Naive thymus-derived CD4-positive, alpha-beta T cell (primary cell): ENCODE data around the gene STPG1. TPM values are rescaled to one million over a fixed set of nuclear protein-coding genes. Genes with fewer than 3 reads are reported as not detected.

Experiments used
- ATAC-seq: fragments of 150-1000 bp; cut with Tn5 transposase; 2 replicates; pipeline ENCODE4 v1.10.0; 2021; ENCODE audit warnings: mild to moderate bottlenecking, moderate library complexity
- CTCF ChIA-PET: fragments of 350-600 bp; sonication (Branson Sonifier 250); formaldehyde crosslinking; loops from one replicate; lab custom pipeline; 2021; ENCODE audit warnings: antibody characterized with exemption; lab: Charles Lee
- POLR2A ChIA-PET: fragments of 350-600 bp; sonication (Branson Sonifier 250); formaldehyde crosslinking; loops from one replicate; lab custom pipeline; 2021; ENCODE audit warnings: antibody characterized with exemption, inconsistent platforms; lab: Charles Lee
- DNase-seq, 9 donors: peaks; one replicate each; pipeline versions ENCODE4 v3.0.0 to v3.0.0-alpha.2; 2020 to 2022; ENCODE audit warnings: mixed read lengths in 1 of 9
- H3K27ac ChIP-seq: one replicate; pipeline ENCODE4 v1.7.0; 2013; ENCODE audit warnings: mild to moderate bottlenecking, low read depth, low read length, moderate library complexity
- H3K27me3 ChIP-seq, 2 donors: one replicate each; pipeline ENCODE4 v1.7.0; 2013; ENCODE audit warnings: low read length in 2 of 2, mild to moderate bottlenecking in 2 of 2, moderate library complexity in 2 of 2; ENCODE audit not compliant: control insufficient read depth in 2 of 2, insufficient read depth in 2 of 2
- H3K36me3 ChIP-seq, 3 experiments: 1 replicate in 2 of 3; 2 replicates in 1 of 3; pipeline ENCODE4 v1.7.0; 2013; ENCODE audit warnings: low read length in 3 of 3, mild to moderate bottlenecking in 3 of 3, moderate library complexity in 1 of 3; ENCODE audit not compliant: insufficient read depth in 3 of 3, control insufficient read depth in 2 of 3
- H3K4me1 ChIP-seq, 2 donors: one replicate each; pipeline ENCODE4 v1.7.0; 2013; ENCODE audit warnings: low read length in 2 of 2, mild to moderate bottlenecking in 2 of 2, moderate library complexity in 1 of 2; ENCODE audit not compliant: control insufficient read depth in 2 of 2, insufficient read depth in 2 of 2
- H3K4me3 ChIP-seq: 2 replicates; pipeline ENCODE4 v1.7.0; 2013; ENCODE audit warnings: mild to moderate bottlenecking, low read length
- H3K9me3 ChIP-seq, 3 experiments: 1 replicate in 2 of 3; 2 replicates in 1 of 3; pipeline ENCODE4 v1.7.0; 2013; ENCODE audit warnings: low read length in 3 of 3; ENCODE audit not compliant: control insufficient read depth in 2 of 3
- H3K27ac Mint-ChIP-seq, 9 donors: one replicate each; pipeline ENCODE4 v1.8.0; 2020 to 2022; ENCODE audit warnings: mixed read lengths in 9 of 9, mild to moderate bottlenecking in 8 of 9, moderate library complexity in 5 of 9, inconsistent platforms in 2 of 9
- H3K27me3 Mint-ChIP-seq, 5 donors: one replicate each; pipeline ENCODE4 v1.8.0; 2021 to 2022; ENCODE audit warnings: mixed read lengths in 5 of 5, mild to moderate bottlenecking in 1 of 5
- H3K36me3 Mint-ChIP-seq, 5 donors: one replicate each; pipeline ENCODE4 v1.8.0; 2020 to 2022; ENCODE audit warnings: mixed read lengths in 5 of 5, mild to moderate bottlenecking in 3 of 5, inconsistent platforms in 1 of 5
- H3K4me1 Mint-ChIP-seq, 7 donors: one replicate each; pipeline ENCODE4 v1.8.0; 2020 to 2022; ENCODE audit warnings: mixed read lengths in 7 of 7, mild to moderate bottlenecking in 3 of 7, inconsistent platforms in 1 of 7
- H3K4me3 Mint-ChIP-seq, 10 donors: one replicate each; pipeline ENCODE4 v1.8.0; 2020 to 2022; ENCODE audit warnings: mild to moderate bottlenecking in 10 of 10, mixed read lengths in 10 of 10, moderate library complexity in 6 of 10, inconsistent platforms in 2 of 10
- H3K9me3 Mint-ChIP-seq, 11 donors: one replicate each; pipeline ENCODE4 v1.8.0; 2020 to 2022; ENCODE audit warnings: mixed read lengths in 11 of 11, mild to moderate bottlenecking in 4 of 11, inconsistent platforms in 1 of 11, moderate library complexity in 1 of 11
- intact Hi-C, 2 donors: fragments of 100-400 bp; cut with micrococcal nuclease; formaldehyde crosslinking; loops; one replicate each; pipeline ENCODE4 v1.15.1; 2023
- polyA plus RNA-seq, 2 donors: library from polyadenylated mRNA; unstranded; fragments of 300-500 nt; fragmentation: Illumina TruSeq; gene quantifications; one replicate each; pipeline ENCODE4 v1.2.3, GENCODE V29; 2021
- total RNA-seq, 6 experiments: library from RNA in 5 of 6; stranded (reverse) in 5 of 6; gene quantifications; 1 replicate in 5 of 6; 2 replicates in 1 of 6; pipeline ENCODE4 v1.2.3 and lab custom pipeline; 2021 to 2026

Gene STPG1
- total and polyA plus RNA-seq, 7 experiments from 2014 or later = 3.1 to 10.1 (median 5.3) TPM

DNA sequence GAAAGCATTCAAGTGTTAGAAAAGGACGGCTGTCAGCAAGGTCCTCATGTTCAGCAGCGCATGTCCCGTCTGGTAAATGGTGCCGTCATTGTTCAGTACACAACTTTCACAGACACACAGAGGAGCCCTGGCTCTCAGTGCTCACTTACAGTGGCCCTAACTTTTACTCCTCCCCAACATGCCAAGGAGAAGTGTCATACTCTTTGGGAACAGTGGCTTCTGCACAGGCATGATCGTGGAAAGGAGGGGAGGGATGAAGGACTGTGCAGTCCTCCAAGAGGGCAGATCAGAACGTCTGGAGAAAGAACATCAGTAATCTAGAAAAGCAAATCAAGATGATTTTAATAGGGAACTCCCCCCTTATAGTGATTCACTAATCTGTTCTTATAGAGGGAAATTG, 98.2 kb downstream of the STPG1 start:
- Histone ChIP-seq H3K4me3 (no peak overlapping the region), H3K4me1 (peaks cover 9 to 19% of the 10 kb centered on the region in 2 donors), H3K36me3 (no peaks in the 10 kb centered on the region), H3K27me3 (peaks cover 0 to 11% of the 10 kb centered on the region in 2 donors), H3K9me3 (no peaks in the 10 kb centered on the region), H3K27ac (no peak overlapping the region)
- ChIA-PET POLR2A (no interaction called here), CTCF (interaction anchor here (0.8 kb wide), 1 partner anchor 613 kb away, joined by 3 read pairs; no protein-coding TSS in a partner anchor)
- DNase-seq (no peak), ATAC-seq (no peak)
- intact Hi-C loops = no loop called here
- Mint-ChIP-seq H3K27ac (no peak overlapping the region), H3K4me1 (peaks cover 13 to 25% (median 23%) of the 10 kb centered on the region in 7 donors), H3K4me3 (no peak overlapping the region), H3K36me3 (peaks cover 0 to 2% (median 0%) of the 10 kb centered on the region in 5 donors), H3K9me3 (peaks cover 0 to 2% (median 0%) of the 10 kb centered on the region in 11 donors), H3K27me3 (peaks cover 0 to 81% (median 28%) of the 10 kb centered on the region in 5 donors)

DNA sequence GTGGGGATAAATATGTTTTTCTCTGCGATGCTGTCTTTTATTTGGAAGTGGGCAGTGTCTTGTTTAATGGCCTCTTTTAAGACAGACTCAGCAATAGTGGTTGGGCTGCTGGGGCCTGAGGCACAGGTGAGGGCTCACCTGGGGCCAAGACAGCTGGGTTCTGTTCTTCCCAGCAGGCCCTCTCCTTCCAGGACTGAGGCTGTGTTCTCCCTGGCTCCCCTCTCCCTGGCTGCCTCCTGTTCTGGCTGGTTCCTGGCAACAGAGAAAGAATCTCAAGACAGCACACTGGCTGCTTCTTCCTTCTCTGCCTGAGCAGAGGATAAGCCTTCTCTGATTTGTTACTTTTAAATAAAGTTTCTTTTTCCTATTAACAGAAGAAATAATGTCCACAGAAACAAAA, 101.8 kb downstream of the STPG1 start:
- Mint-ChIP-seq H3K36me3 (peaks cover 0 to 5% (median 0%) of the 10 kb centered on the region in 5 donors), H3K27me3 (peaks cover 7 to 63% (median 8%) of the 10 kb centered on the region in 5 donors), H3K9me3 (no peaks in the 10 kb centered on the region), H3K27ac (no peak overlapping the region), H3K4me1 (no peaks in the 10 kb centered on the region), H3K4me3 (no peak overlapping the region)
- Histone ChIP-seq H3K27me3 (no peaks in the 10 kb centered on the region), H3K9me3 (no peaks in the 10 kb centered on the region), H3K36me3 (no peaks in the 10 kb centered on the region), H3K27ac (no peak overlapping the region), H3K4me1 (no peaks in the 10 kb centered on the region), H3K4me3 (no peak overlapping the region)
- ChIA-PET CTCF (no interaction called here), POLR2A (interaction anchor here (0.6 kb wide), 1 partner anchor 272 kb away, joined by 3 read pairs; no protein-coding TSS in a partner anchor)
- DNase-seq = no peak
- no peak for ATAC-seq
- intact Hi-C loops = no loop called here

DNA sequence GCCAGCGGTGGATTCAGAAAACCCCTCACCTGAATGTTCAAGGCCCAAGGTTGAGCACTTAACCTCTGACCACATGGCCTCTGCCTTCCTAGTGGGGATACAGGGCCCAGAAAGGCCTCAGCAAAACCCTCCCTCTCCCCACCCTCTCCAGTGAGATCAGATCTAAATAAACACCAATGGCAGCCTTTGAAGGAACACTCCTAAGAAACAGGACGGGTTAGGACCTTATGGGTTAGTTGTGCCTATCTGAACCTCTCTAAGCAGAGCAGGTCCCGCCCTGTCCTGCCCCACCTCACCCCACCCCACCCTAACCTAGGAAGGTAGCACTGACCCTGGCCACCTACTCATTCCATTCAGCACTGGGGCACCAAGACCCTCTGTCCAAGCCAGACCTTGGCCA, 102.3 kb downstream of the STPG1 start:
- no peaks in the 10 kb centered on the region for H3K4me1 Mint-ChIP-seq
- intact Hi-C loops = no loop called here
- H3K4me1 ChIP-seq = no peaks in the 10 kb centered on the region
- H3K27ac ChIP-seq = no peak overlapping the region
- no peak for ATAC-seq
- DNase-seq = no peak
- no peaks in the 10 kb centered on the region for H3K36me3 ChIP-seq
- H3K36me3 Mint-ChIP-seq = peaks cover 0 to 5% (median 0%) of the 10 kb centered on the region in 5 donors
- H3K4me3 ChIP-seq = no peak overlapping the region
- no peaks in the 10 kb centered on the region for H3K9me3 Mint-ChIP-seq
- CTCF ChIA-PET = no interaction called here
- no peak overlapping the region for H3K4me3 Mint-ChIP-seq
- POLR2A ChIA-PET = no interaction called here
- H3K27me3 Mint-ChIP-seq = peaks cover 9 to 63% (median 10%) of the 10 kb centered on the region in 5 donors
- no peaks in the 10 kb centered on the region for H3K27me3 ChIP-seq
- H3K9me3 ChIP-seq = no peaks in the 10 kb centered on the region
- no peak overlapping the region for H3K27ac Mint-ChIP-seq

DNA sequence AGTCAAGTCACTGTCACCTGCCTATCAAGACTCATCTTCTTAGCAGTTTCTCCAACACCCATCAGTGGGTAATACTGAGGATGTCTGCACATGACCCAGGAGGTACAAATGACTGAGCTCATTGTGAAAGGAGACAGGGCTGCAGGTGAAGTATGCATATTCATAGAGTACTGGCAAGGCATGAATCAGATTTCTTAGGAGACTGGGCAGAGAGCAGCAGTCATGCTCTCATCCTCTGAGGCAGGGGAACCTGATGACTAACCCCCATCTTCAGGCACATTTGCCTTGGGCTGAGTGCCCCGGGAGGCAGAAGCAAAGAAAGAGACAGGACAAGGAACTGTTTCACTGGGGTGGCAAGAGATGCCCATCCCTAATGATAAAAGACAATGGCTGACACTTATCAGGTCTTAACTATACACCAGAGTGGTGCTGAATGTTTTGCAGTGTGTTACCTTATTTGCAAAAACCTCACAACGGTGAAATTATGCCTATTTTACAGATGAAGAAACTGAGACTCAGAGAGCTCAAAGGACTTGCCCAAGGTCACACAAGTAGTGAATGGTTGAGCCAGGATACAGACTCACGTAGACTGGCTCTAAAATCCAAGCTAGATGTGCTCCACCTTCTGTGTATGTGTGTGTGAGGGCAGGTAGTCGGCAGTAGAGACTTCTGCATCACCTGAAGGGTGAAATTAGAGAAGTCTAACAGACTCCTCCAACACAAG, 103.7 kb downstream of the STPG1 start:
- ATAC-seq = no peak
- Histone ChIP-seq H3K27me3 (no peaks in the 10 kb centered on the region), H3K4me1 (no peaks in the 10 kb centered on the region), H3K4me3 (no peak overlapping the region), H3K27ac (no peak overlapping the region), H3K36me3 (no peaks in the 10 kb centered on the region), H3K9me3 (no peaks in the 10 kb centered on the region)
- ChIA-PET POLR2A (no interaction called here), CTCF (interaction anchor here (0.5 kb wide), 1 partner anchor 104 kb away, joined by 5 read pairs; no protein-coding TSS in a partner anchor)
- no peaks in the 10 kb centered on the region for H3K9me3 Mint-ChIP-seq
- H3K27ac Mint-ChIP-seq = no peak overlapping the region
- DNase-seq = no peak
- H3K4me1 Mint-ChIP-seq = no peaks in the 10 kb centered on the region
- H3K4me3 Mint-ChIP-seq = no peak overlapping the region
- peaks cover 12 to 61% (median 18%) of the 10 kb centered on the region in 5 donors for H3K27me3 Mint-ChIP-seq
- intact Hi-C loops = no loop called here
- peaks cover 0 to 5% (median 0%) of the 10 kb centered on the region in 5 donors for H3K36me3 Mint-ChIP-seq

DNA sequence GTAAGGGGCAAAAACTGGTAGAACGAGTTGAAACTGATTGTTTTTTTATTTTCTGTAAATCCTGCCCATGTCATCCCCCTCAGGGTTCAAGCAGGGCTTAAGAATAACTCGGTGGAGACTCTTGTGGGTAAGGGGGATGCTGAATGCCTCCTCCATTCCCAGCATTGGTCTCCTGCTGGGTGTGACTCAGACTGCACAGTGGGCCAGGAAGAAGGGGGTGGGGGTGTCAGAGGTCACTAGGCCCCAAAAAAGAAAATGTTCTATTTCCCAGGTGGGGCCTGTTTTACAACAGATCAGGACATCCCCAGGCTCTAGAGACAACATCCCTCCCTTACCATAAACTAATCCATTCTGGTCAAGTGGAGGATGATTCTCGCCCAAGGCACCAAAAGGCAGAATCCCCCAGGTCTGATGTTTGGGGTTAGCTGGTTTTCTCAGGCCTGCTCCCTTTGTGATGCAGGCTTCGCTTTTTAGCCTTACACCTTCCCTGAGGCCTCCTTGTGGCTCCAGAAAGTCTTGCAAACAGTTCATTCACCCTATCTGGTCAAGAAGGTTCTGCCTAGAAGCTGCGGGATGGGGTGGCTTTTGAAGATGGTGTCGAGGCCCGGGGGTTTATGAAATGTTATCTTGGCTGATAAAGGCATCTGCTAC, 105.1 kb downstream of the STPG1 start:
- H3K4me3 ChIP-seq = no peak overlapping the region
- no peaks in the 10 kb centered on the region for H3K9me3 Mint-ChIP-seq
- intact Hi-C loops = no loop called here
- no peaks in the 10 kb centered on the region for H3K36me3 ChIP-seq
- H3K9me3 ChIP-seq = no peaks in the 10 kb centered on the region
- no peak for DNase-seq
- peaks cover 9 to 60% (median 20%) of the 10 kb centered on the region in 5 donors for H3K27me3 Mint-ChIP-seq
- peaks cover 0 to 5% (median 0%) of the 10 kb centered on the region in 5 donors for H3K36me3 Mint-ChIP-seq
- no peaks in the 10 kb centered on the region for H3K27me3 ChIP-seq
- H3K27ac ChIP-seq = no peak overlapping the region
- no peak for ATAC-seq
- ChIA-PET POLR2A (no interaction called here), CTCF (no interaction called here)
- no peaks in the 10 kb centered on the region for H3K4me1 Mint-ChIP-seq
- H3K27ac Mint-ChIP-seq = no peak overlapping the region
- no peaks in the 10 kb centered on the region for H3K4me1 ChIP-seq
- H3K4me3 Mint-ChIP-seq = no peak overlapping the region
